ENCODE measurements around the gene MELK.
A peak's percentile ranks its signal among the peaks of the same experiment; 100 is the strongest.

Gene MELK

GRCh38 chr9:36632892-36633291, 60.2 kb downstream of the MELK start:
- no peak overlapping the region for H3K4me3 ChIP-seq (ENCODE audit: low read depth, low read length)
- peak; percentile 26 for DNase-seq (ENCODE audit: low read depth)
- TF ChIP-seq CTCF (IDR thresholded peaks at IDR 0.05; ENCODE audit: low read depth, low read length, missing control alignments) = peak; percentile 53
- in situ Hi-C loops (cut with HindIII; ENCODE audit: low sequenced_read_pairs) = no loop called here

- peak; percentile 30 for TF ChIP-seq CTCF (IDR thresholded peaks at IDR 0.05; ENCODE audit: low read depth, low read length, missing control alignments)
- no peak for DNase-seq (ENCODE audit: low read depth)
- H3K4me3 ChIP-seq (ENCODE audit: low read depth, low read length) = no peak overlapping the region
- in situ Hi-C loops (cut with HindIII; ENCODE audit: low sequenced_read_pairs) = no loop called here
These were observed 65.0 kb downstream of the MELK start for GRCh38 chr9:36637491-36638270.

- no peak overlapping the region for H3K4me3 ChIP-seq (ENCODE audit: low read depth, low read length)
- no peak for DNase-seq (ENCODE audit: low read depth)
- no peak for TF ChIP-seq CTCF (IDR thresholded peaks at IDR 0.05; ENCODE audit: low read depth, low read length, missing control alignments)
- in situ Hi-C loops (cut with HindIII; ENCODE audit: low sequenced_read_pairs) = no loop called here
These were observed 68.2 kb downstream of the MELK start for GRCh38 chr9:36640771-36641381.

GRCh38 chr9:36642817-36643216, 70.1 kb downstream of the MELK start:
- TF ChIP-seq CTCF (IDR thresholded peaks at IDR 0.05; ENCODE audit: low read depth, low read length, missing control alignments) = no peak
- no peak overlapping the region for H3K4me3 ChIP-seq (ENCODE audit: low read depth, low read length)
- in situ Hi-C loops (cut with HindIII; ENCODE audit: low sequenced_read_pairs) = no loop called here

GRCh38 chr9:36656842-36657241, 84.1 kb downstream of the MELK start:
- TF ChIP-seq CTCF (IDR thresholded peaks at IDR 0.05; ENCODE audit: low read depth, low read length, missing control alignments) = no peak
- in situ Hi-C loops (cut with HindIII; ENCODE audit: low sequenced_read_pairs) = no loop called here
- no peak for DNase-seq (ENCODE audit: low read depth)
- H3K4me3 ChIP-seq (ENCODE audit: low read depth, low read length) = no peak overlapping the region

More at GRCh38 chr9:36642817-36643216, 70.1 kb downstream of the MELK start:
- DNase-seq (ENCODE audit: low read depth) = no peak

GRCh38 chr9:36659500-36659899, 86.8 kb downstream of the MELK start:
- TF ChIP-seq CTCF (IDR thresholded peaks at IDR 0.05; ENCODE audit: low read depth, low read length, missing control alignments) = no peak
- no peak for DNase-seq (ENCODE audit: low read depth)
- H3K4me3 ChIP-seq (ENCODE audit: low read depth, low read length) = no peak overlapping the region
- in situ Hi-C loops (cut with HindIII; ENCODE audit: low sequenced_read_pairs) = no loop called here

All from astrocyte of the cerebellum (primary cell).